ENCODE measurements around the gene MRAP. TPM values are rescaled to one million over a fixed set of nuclear protein-coding genes. Genes with fewer than 3 reads are reported as not detected.

MRAP gene
- total RNA-seq, 1 experiment from 2014 or later: not detected

- Histone ChIP-seq H3K79me2 (ENCODE audit: insufficient read depth, low read length) (peaks cover 41% of the 10 kb centered on the region; the same call in 1 of the 2 replicates), H4K20me1 (ENCODE audit: insufficient read depth) (no peaks in the 10 kb centered on the region), H3K27ac (ENCODE audit: low read depth, low read length) (no peak overlapping the region), H2AFZ (ENCODE audit: low read depth, low read length, poor library complexity, severe bottlenecking) (no peak overlapping the region), H3K4me3 (replicated peaks in 1 of 2; ENCODE audit: low read depth in 1 of 2, low read length in 2 of 2) (no peak overlapping the region), H3K4me1 (ENCODE audit: control insufficient read depth in 1 of 2, insufficient read depth in 2 of 2, low read length in 2 of 2) (no peaks in the 10 kb centered on the region), H3K9me2 (ENCODE audit: insufficient read depth) (no peaks in the 10 kb centered on the region), H3K9ac (ENCODE audit: low read length) (no peak overlapping the region), H3K27me3 (ENCODE audit: insufficient read depth, low read length) (no peaks in the 10 kb centered on the region), H3K9me3 (ENCODE audit: control insufficient read depth in 1 of 2, insufficient read depth in 1 of 2, low read depth in 1 of 2, low read length in 2 of 2) (peaks cover 4 to 10% of the 10 kb centered on the region in 2 experiments; a peak in 1 of 4 replicates), H3K36me3 (ENCODE audit: control insufficient read depth in 1 of 2, insufficient read depth in 2 of 2, low read length in 2 of 2) (peaks cover 67 to 83% of the 10 kb centered on the region in 2 experiments), H3K4me2 (ENCODE audit: low read length) (no peak overlapping the region)
- CTCF ChIA-PET: no interaction called here
- intact Hi-C loops (cut with micrococcal nuclease): no loop called here
- no TSS peak for BruUV-seq (replicated peaks)
- TF ChIP-seq TCF7L2 (IDR thresholded peaks at IDR 0.05; ENCODE audit: borderline replicate concordance, extremely low read depth, insufficient read depth, insufficient read length) (no peak), EGR1 (IDR thresholded peaks at IDR 0.05; ENCODE audit: low read depth) (no peak), CEBPB (IDR thresholded peaks at IDR 0.05; ENCODE audit: low read depth) (no peak), REST (IDR thresholded peaks at IDR 0.05; ENCODE audit: low read depth) (no peak), POLR2AphosphoS5 (IDR thresholded peaks at IDR 0.05; ENCODE audit: low read depth, low read length) (no peak), ATF3 (IDR thresholded peaks at IDR 0.05) (no peak)
- RAD21 ChIA-PET (ENCODE audit: low non-redundant PET in 1 of 2, low total read pairs in 2 of 2, uncharacterized antibody in 2 of 2, unreplicated experiment in 2 of 2): no interaction called here
- no peak for DNase-seq (ENCODE audit: low read depth, low spot score)
- POLR2A ChIA-PET: no interaction called here
- no peak for ATAC-seq
Observed at GRCh38 chr21:32348604-32349332, 50.1 kb downstream of the MRAP start.

Measured in HCT116 (cell line).